NCI-H2171 (cell line): ENCODE results near the gene ACVR2B.
A peak's percentile ranks its signal among the peaks of the same experiment; 100 is the strongest.
"Not testable (repeated sequence)": the region's sequence is repeated elsewhere in the genome, so short reads cannot be mapped to it uniquely, and the experiment has no call there.

Source experiments
- DNase-seq: peaks from one replicate; lab custom pipeline; 2025; lab: John Stamatoyannopoulos, UW

The ACVR2B gene

GRCh38 chr3:38453075-38453912 lies at the start of gene ACVR2B:
Gene ACVR2B (plus strand): TSS chr3:38453890. CDS start chr3:38454323, 433 bp downstream.
- peak; percentile 73 for DNase-seq

GRCh38 chr3:38404286-38404685 lies 49.4 kb upstream of the ACVR2B start:
- no peak for DNase-seq

- DNase-seq: no peak
These were observed 42.1 kb upstream of the ACVR2B start for GRCh38 chr3:38411591-38411990.

- DNase-seq: not testable (repeated sequence)
These were observed 32.9 kb upstream of the ACVR2B start for GRCh38 chr3:38420758-38421157.

- DNase-seq: no peak
These were observed 31.9 kb upstream of the ACVR2B start for GRCh38 chr3:38421679-38422336.

- not testable (repeated sequence) for DNase-seq
These were observed 26.8 kb upstream of the ACVR2B start for GRCh38 chr3:38426798-38427426.

GRCh38 chr3:38432871-38433658 lies 20.6 kb upstream of the ACVR2B start:
- not testable (repeated sequence) for DNase-seq

- DNase-seq: not testable (repeated sequence)
These were observed 20.0 kb upstream of the ACVR2B start for GRCh38 chr3:38433661-38434060.

GRCh38 chr3:38438436-38439069 lies 15.1 kb upstream of the ACVR2B start:
- DNase-seq: not testable (repeated sequence)

- DNase-seq: not testable (repeated sequence)
These were observed 10.5 kb upstream of the ACVR2B start for GRCh38 chr3:38443205-38443604.

- no peak for DNase-seq
These were observed 7.5 kb upstream of the ACVR2B start for GRCh38 chr3:38446085-38446686.

- no peak for DNase-seq
These were observed 6.9 kb upstream of the ACVR2B start for GRCh38 chr3:38446812-38447211.

- DNase-seq: no peak
These were observed 2.8 kb upstream of the ACVR2B start for GRCh38 chr3:38450853-38451252.

GRCh38 chr3:38453913-38454177 lies 155 bp downstream of the ACVR2B start:
- DNase-seq: no peak

- DNase-seq: no peak
These were observed 641 bp downstream of the ACVR2B start for GRCh38 chr3:38454178-38454883.

GRCh38 chr3:38454884-38455638 lies 1.4 kb downstream of the ACVR2B start:
- peak; percentile 83 for DNase-seq

GRCh38 chr3:38455639-38456430 lies 2.1 kb downstream of the ACVR2B start:
- DNase-seq: no peak

- no peak for DNase-seq
These were observed 3.7 kb downstream of the ACVR2B start for GRCh38 chr3:38457111-38458003.
